ENCODE data around the gene RNF149. TPM values are rescaled to one million over a fixed set of nuclear protein-coding genes. Genes with fewer than 3 reads are reported as not detected.

The RNF149 gene
- total and polyA plus RNA-seq, 2 experiments from 2014 or later = 38.8 to 47.6 TPM

DNA sequence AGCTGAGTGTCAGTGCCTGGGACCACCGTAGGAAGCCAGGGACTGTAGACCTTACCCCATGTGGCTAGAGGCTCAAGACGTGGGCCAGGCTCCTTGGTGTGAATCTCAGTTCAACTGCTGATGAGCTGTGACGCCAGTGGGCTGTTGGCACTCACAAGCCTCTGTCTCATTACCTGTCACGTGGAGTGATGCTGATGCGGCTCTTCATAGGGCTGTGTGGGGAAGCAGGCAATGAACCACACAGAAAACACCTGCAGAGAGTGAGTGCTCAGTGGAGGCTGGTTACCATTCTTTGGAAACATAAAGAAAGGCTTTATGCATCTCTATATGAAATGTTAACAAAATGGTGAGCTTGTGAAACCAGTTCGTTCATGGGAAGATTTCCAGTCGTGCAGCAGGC lies 42.7 kb upstream of the RNF149 start (continued):
- TF ChIP-seq ZNF114 (CRISPR knock-in tag; IDR thresholded peaks at IDR 0.05) = no peak
- TF ChIP-seq JUNB (IDR thresholded peaks at IDR 0.05; ENCODE audit: unreplicated experiment) = no peak
- TF ChIP-seq POLR2AphosphoS5 (IDR thresholded peaks at IDR 0.05; ENCODE audit: low read depth) = no peak

DNA sequence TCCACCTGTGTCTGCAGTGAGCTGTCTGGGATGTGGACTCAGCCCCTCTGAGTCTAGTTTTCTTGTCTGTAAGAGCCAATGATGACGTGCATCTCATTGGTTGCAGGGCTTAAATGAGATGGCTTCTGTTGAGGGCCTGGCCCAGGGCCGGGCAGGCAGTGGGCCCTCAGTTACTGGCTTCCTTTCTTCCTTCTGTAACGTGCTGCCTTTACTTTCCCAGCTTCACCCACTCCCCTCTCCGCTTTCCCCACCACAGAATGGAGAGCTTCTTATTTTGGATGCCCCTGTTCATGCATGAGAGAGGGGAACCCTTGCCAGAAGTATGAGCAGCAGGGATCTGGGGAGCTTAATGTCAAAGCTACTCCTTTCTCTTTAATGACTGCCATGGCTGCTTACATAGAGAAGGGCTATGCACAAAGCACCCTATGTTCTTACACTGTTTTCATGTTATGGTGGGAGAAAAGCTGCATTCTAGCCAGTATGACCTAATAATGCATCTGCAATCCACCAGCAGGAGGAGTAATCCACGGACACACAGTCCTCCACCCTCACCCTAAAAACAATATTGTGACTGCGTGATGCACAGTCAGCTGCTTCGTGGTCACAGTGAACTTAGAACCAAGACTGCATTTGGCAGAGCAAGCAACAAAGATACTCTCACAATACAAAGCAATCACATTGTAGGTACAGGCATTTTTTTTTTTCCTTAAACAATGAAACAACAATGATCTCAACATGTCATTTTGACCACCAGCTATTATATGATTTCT lies 41.6 kb upstream of the RNF149 start:
- Histone ChIP-seq H3K79me2 (replicated peaks; ENCODE audit: insufficient read depth) (no peaks in the 10 kb centered on the region), H3K27me3 (ENCODE audit: insufficient read depth) (no peaks in the 10 kb centered on the region), H3K4me3 (no peak overlapping the region), H3K36me3 (ENCODE audit: insufficient read depth) (no peaks in the 10 kb centered on the region), H4K20me1 (replicated peaks; ENCODE audit: insufficient read depth) (no peaks in the 10 kb centered on the region), H2AFZ (no peak overlapping the region), H3K9me2 (ENCODE audit: insufficient read depth) (no peaks in the 10 kb centered on the region), H3K27ac (ENCODE audit: low read depth) (no peak overlapping the region), H3F3A (replicated peaks; ENCODE audit: low read depth) (no peaks in the 10 kb centered on the region), H3K4me1 (ENCODE audit: insufficient read depth) (no peaks in the 10 kb centered on the region), H3K4me2 (no peak overlapping the region)
- H3K4me1 Mint-ChIP-seq = peaks cover 6% of the 10 kb centered on the region; the same call in 1 of the 3 replicates
- DNase-seq (ENCODE audit: low spot score) (no peak), ATAC-seq (no peak)
- H3K36me3 Mint-ChIP-seq (ENCODE audit: low read depth) = no peaks in the 10 kb centered on the region
- TF ChIP-seq ZNF462 (CRISPR knock-in tag; IDR thresholded peaks at IDR 0.05) (no peak), EZH2 (IDR thresholded peaks at IDR 0.05; ENCODE audit: low read depth, unreplicated experiment) (no peak), CTCF (conservative IDR thresholded peaks at IDR 0.05; ENCODE audit: low read depth in 2 of 2) (peak; percentile 28 to 37), STAT1 (IDR thresholded peaks at IDR 0.05; ENCODE audit: unreplicated experiment) (no peak), NANOG (IDR thresholded peaks at IDR 0.05; ENCODE audit: borderline replicate concordance) (no peak), ZNF114 (CRISPR knock-in tag; IDR thresholded peaks at IDR 0.05) (no peak), JUNB (IDR thresholded peaks at IDR 0.05; ENCODE audit: unreplicated experiment) (no peak)
- no peak overlapping the region for H3K27ac Mint-ChIP-seq
- peaks cover 10% of the 10 kb centered on the region for H3K27me3 Mint-ChIP-seq (ENCODE audit: insufficient read depth, low read depth, poor library complexity)
- no peaks in the 10 kb centered on the region for H3K9me3 Mint-ChIP-seq
- no peak overlapping the region for H3K4me3 Mint-ChIP-seq
